ENCODE data around the gene HDAC4.

GRCh38 chr2:239264492-239264837, 136.4 kb downstream of the HDAC4 start:
- TF ChIP-seq CTCF (IDR thresholded peaks at IDR 0.05; ENCODE audit: insufficient read depth, low read length) (no peak), POLR2AphosphoS5 (IDR thresholded peaks at IDR 0.05; ENCODE audit: low read depth) (peak; percentile 50; the same call in 1 of the 2 replicates)
- TF ChIP-seq, protein P1, sequence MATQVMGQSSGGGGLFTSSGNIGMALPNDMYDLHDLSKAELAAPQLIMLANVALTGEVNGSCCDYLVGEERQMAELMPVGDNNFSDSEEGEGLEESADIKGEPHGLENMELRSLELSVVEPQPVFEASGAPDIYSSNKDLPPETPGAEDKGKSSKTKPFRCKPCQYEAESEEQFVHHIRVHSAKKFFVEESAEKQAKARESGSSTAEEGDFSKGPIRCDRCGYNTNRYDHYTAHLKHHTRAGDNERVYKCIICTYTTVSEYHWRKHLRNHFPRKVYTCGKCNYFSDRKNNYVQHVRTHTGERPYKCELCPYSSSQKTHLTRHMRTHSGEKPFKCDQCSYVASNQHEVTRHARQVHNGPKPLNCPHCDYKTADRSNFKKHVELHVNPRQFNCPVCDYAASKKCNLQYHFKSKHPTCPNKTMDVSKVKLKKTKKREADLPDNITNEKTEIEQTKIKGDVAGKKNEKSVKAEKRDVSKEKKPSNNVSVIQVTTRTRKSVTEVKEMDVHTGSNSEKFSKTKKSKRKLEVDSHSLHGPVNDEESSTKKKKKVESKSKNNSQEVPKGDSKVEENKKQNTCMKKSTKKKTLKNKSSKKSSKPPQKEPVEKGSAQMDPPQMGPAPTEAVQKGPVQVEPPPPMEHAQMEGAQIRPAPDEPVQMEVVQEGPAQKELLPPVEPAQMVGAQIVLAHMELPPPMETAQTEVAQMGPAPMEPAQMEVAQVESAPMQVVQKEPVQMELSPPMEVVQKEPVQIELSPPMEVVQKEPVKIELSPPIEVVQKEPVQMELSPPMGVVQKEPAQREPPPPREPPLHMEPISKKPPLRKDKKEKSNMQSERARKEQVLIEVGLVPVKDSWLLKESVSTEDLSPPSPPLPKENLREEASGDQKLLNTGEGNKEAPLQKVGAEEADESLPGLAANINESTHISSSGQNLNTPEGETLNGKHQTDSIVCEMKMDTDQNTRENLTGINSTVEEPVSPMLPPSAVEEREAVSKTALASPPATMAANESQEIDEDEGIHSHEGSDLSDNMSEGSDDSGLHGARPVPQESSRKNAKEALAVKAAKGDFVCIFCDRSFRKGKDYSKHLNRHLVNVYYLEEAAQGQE (IDR thresholded peaks at IDR 0.05; ENCODE audit: insufficient replicate concordance, low read depth): no peak

Measured in HL-60 (cell line).